ENCODE data around the gene CROT. TPM values are rescaled to one million over a fixed set of nuclear protein-coding genes. Genes with fewer than 3 reads are reported as not detected.
A peak's percentile ranks its signal among the peaks of the same experiment; 100 is the strongest.
"Not testable (repeated sequence)": the region's sequence is repeated elsewhere in the genome, so short reads cannot be mapped to it uniquely, and the experiment has no call there.

Gene CROT
- 1 to 10 TPM; 5.3 to 7.7 TPM for total RNA-seq
- long read RNA-seq, partial matches to known transcripts, result 2 of 6 reads
- long read RNA-seq, other reads (novel, unspliced or antisense), result 2 of 6 reads

- ATAC-seq, result peak; percentile 100
- intact Hi-C loops (cut with DNase I), result loop anchor here in 1 of 2 donors (10.0 kb wide), 1 partner anchor 191 kb away; the partner anchor contains the start of gene DMTF1
- DNase-seq, result peak; percentile 98
Measured at GRCh38 chr7:87345166-87345927, at the start of gene CROT. Gene CROT (plus strand): TSS chr7:87345664. CDS start chr7:87349069, 3,405 bp downstream.

- DNase-seq, result no peak
- intact Hi-C loops (cut with DNase I), result no loop called here
- no peak for ATAC-seq
Measured at GRCh38 chr7:87300756-87301155, 44.7 kb upstream of the CROT start.

- intact Hi-C loops (cut with DNase I), result loop anchor here in 1 of 2 donors (5.0 kb wide), 1 partner anchor 106 kb away; no protein-coding TSS in a partner anchor
- no peak for ATAC-seq
- DNase-seq, result no peak
Measured at GRCh38 chr7:87310790-87311419, 34.6 kb upstream of the CROT start.

- peak; percentile 43 for DNase-seq
- peak; percentile 78 to 81 for ATAC-seq
- intact Hi-C loops (cut with DNase I), result loop anchor here (2.0 to 5.0 kb wide), 2 partner anchors 104 to 105 kb away; no protein-coding TSS in a partner anchor
Measured at GRCh38 chr7:87312215-87312865, 33.1 kb upstream of the CROT start.

GRCh38 chr7:87316097-87316700, 29.3 kb upstream of the CROT start:
- no peak for DNase-seq
- ATAC-seq, result no peak
- intact Hi-C loops (cut with DNase I), result no loop called here

GRCh38 chr7:87316846-87317552, 28.5 kb upstream of the CROT start:
- intact Hi-C loops (cut with DNase I), result no loop called here
- DNase-seq (no peak), ATAC-seq (peak in 1 of 2 donors; percentile 47)

GRCh38 chr7:87317691-87318245, 27.7 kb upstream of the CROT start:
- no peak for ATAC-seq
- intact Hi-C loops (cut with DNase I), result no loop called here
- DNase-seq, result no peak

- intact Hi-C loops (cut with DNase I), result no loop called here
- ATAC-seq, result no peak
Measured at GRCh38 chr7:87318741-87319140, 26.7 kb upstream of the CROT start.

GRCh38 chr7:87319154-87319581, 26.3 kb upstream of the CROT start:
- intact Hi-C loops (cut with DNase I); ATAC-seq: not testable (repeated sequence)
- DNase-seq, result peak; percentile 26

More at GRCh38 chr7:87318741-87319140, 26.7 kb upstream of the CROT start:
- DNase-seq, result no peak

- intact Hi-C loops (cut with DNase I), result no loop called here
- ATAC-seq, result no peak
- DNase-seq, result no peak
Measured at GRCh38 chr7:87322912-87323311, 22.6 kb upstream of the CROT start.

GRCh38 chr7:87325576-87326370, 19.7 kb upstream of the CROT start:
- ATAC-seq (no peak), DNase-seq (no peak)
- intact Hi-C loops (cut with DNase I), result no loop called here

- DNase-seq (no peak), ATAC-seq (no peak)
- intact Hi-C loops (cut with DNase I), result no loop called here
Measured at GRCh38 chr7:87328281-87328680, 17.2 kb upstream of the CROT start.

GRCh38 chr7:87330316-87330715, 15.1 kb upstream of the CROT start:
- DNase-seq, result no peak
- intact Hi-C loops (cut with DNase I), result no loop called here

GRCh38 chr7:87330942-87331341, 14.5 kb upstream of the CROT start:
- intact Hi-C loops (cut with DNase I), result no loop called here
- DNase-seq (no peak), ATAC-seq (no peak)

More at GRCh38 chr7:87330316-87330715, 15.1 kb upstream of the CROT start:
- ATAC-seq, result no peak

GRCh38 chr7:87331687-87332252, 13.7 kb upstream of the CROT start:
- no peak for ATAC-seq
- intact Hi-C loops (cut with DNase I), result no loop called here
- DNase-seq, result no peak

GRCh38 chr7:87332321-87332720, 13.1 kb upstream of the CROT start:
- no peak for DNase-seq
- ATAC-seq, result no peak
- intact Hi-C loops (cut with DNase I), result no loop called here

- ATAC-seq, result no peak
- DNase-seq, result no peak
- intact Hi-C loops (cut with DNase I), result no loop called here
Measured at GRCh38 chr7:87336136-87336535, 9.3 kb upstream of the CROT start.

Measured in left cardiac atrium (tissue), 4 donors.